Endothelial cell of hepatic sinusoid (primary cell): ENCODE data around the gene TH.
"Not testable (repeated sequence)": the region's sequence is repeated elsewhere in the genome, so short reads cannot be mapped to it uniquely, and the experiment has no call there.

ENCODE experiments used
- in situ Hi-C: cut with HindIII; loops from 2 replicates; pipeline ENCODE4 v1.10.0; 2017; ENCODE audit warnings: low sequenced_read_pairs

Gene TH

GRCh38 chr11:2134022-2135010, 37.3 kb downstream of the TH start:
- in situ Hi-C loops = no loop called here

GRCh38 chr11:2133241-2134021, 38.2 kb downstream of the TH start:
- in situ Hi-C loops = no loop called here

GRCh38 chr11:2132874-2133240, 38.8 kb downstream of the TH start:
- in situ Hi-C loops = no loop called here

GRCh38 chr11:2132246-2132645, 39.4 kb downstream of the TH start:
- in situ Hi-C loops = no loop called here

GRCh38 chr11:2131371-2132236, 40.0 kb downstream of the TH start:
- in situ Hi-C loops = no loop called here

- in situ Hi-C loops = no loop called here
Measured at GRCh38 chr11:2130881-2131352, 40.7 kb downstream of the TH start.

GRCh38 chr11:2129699-2130366, 41.8 kb downstream of the TH start:
- in situ Hi-C loops = no loop called here

- in situ Hi-C loops = no loop called here
Measured at GRCh38 chr11:2129308-2129698, 42.3 kb downstream of the TH start.

GRCh38 chr11:2128511-2129307, 42.9 kb downstream of the TH start:
- in situ Hi-C loops = no loop called here

GRCh38 chr11:2128130-2128510, 43.5 kb downstream of the TH start:
- in situ Hi-C loops = no loop called here

- in situ Hi-C loops = no loop called here
Measured at GRCh38 chr11:2127482-2128129, 44.0 kb downstream of the TH start.

GRCh38 chr11:2126520-2127085, 45.0 kb downstream of the TH start:
- in situ Hi-C loops = no loop called here

GRCh38 chr11:2124736-2125484, 46.7 kb downstream of the TH start:
- in situ Hi-C loops = not testable (repeated sequence)

- in situ Hi-C loops = no loop called here
Measured at GRCh38 chr11:2123628-2123960, 48.0 kb downstream of the TH start.

GRCh38 chr11:2122907-2123627, 48.5 kb downstream of the TH start:
- in situ Hi-C loops = no loop called here

GRCh38 chr11:2122222-2122906, 49.3 kb downstream of the TH start:
- in situ Hi-C loops = no loop called here
